ENCODE data around the gene JAZF1. TPM values are rescaled to one million over a fixed set of nuclear protein-coding genes. Genes with fewer than 3 reads are reported as not detected.

Gene JAZF1
- total RNA-seq, 2 donors from 2014 or later = 9.3 to 37.4 TPM

DNA sequence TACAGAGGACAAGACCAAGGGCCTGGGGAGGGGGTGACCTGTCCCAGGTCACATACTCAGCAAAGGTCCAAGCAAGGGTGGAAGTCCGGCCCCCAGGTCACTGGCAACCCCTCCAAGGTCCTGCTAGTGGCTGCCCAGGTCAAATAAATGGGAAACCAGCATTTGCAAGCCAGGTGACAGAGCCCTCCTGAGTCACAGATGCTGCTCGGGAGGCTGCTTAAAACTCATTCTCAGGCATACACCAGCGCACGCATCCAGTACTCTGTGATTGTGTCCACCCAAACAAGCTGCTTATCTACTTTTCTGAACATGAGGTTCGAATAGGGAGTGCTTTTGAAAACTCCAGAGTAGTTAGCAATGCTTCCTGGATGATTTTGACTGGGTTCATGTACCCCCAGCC is 310.0 kb downstream of the JAZF1 start:
- Histone ChIP-seq H3K27ac (no peak overlapping the region), H3K9me3 (no peaks in the 10 kb centered on the region), H3K27me3 (replicated peaks; ENCODE audit: insufficient read depth) (no peaks in the 10 kb centered on the region), H3K4me3 (no peak overlapping the region), H3K36me3 (no peaks in the 10 kb centered on the region), H3K4me1 (replicated peaks) (no peaks in the 10 kb centered on the region)
- no peak for DNase-seq (ENCODE audit: low spot score)
- intact Hi-C loops (cut with DNase I) = no loop called here
- no peak for TF ChIP-seq POLR2A (IDR thresholded peaks at IDR 0.05)
- TF ChIP-seq, protein P1, sequence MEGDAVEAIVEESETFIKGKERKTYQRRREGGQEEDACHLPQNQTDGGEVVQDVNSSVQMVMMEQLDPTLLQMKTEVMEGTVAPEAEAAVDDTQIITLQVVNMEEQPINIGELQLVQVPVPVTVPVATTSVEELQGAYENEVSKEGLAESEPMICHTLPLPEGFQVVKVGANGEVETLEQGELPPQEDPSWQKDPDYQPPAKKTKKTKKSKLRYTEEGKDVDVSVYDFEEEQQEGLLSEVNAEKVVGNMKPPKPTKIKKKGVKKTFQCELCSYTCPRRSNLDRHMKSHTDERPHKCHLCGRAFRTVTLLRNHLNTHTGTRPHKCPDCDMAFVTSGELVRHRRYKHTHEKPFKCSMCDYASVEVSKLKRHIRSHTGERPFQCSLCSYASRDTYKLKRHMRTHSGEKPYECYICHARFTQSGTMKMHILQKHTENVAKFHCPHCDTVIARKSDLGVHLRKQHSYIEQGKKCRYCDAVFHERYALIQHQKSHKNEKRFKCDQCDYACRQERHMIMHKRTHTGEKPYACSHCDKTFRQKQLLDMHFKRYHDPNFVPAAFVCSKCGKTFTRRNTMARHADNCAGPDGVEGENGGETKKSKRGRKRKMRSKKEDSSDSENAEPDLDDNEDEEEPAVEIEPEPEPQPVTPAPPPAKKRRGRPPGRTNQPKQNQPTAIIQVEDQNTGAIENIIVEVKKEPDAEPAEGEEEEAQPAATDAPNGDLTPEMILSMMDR (IDR thresholded peaks at IDR 0.05) = no peak
- no peak for TF ChIP-seq POLR2AphosphoS5 (IDR thresholded peaks at IDR 0.05)
- 92% methylated on average over 5 of the region's 5 CpGs for WGBS

GRCh38 chr7:27869056-27869455 is 311.5 kb downstream of the JAZF1 start:
- TF ChIP-seq POLR2AphosphoS5 (IDR thresholded peaks at IDR 0.05) (no peak), POLR2A (IDR thresholded peaks at IDR 0.05) (no peak)
- TF ChIP-seq, protein P1 (IDR thresholded peaks at IDR 0.05) = no peak
- WGBS = 81% methylated on average over 7 of the region's 7 CpGs
- intact Hi-C loops (cut with DNase I) = no loop called here

GRCh38 chr7:27868131-27868550 is 312.5 kb downstream of the JAZF1 start:
- Histone ChIP-seq H3K36me3 (no peaks in the 10 kb centered on the region), H3K4me1 (replicated peaks) (no peaks in the 10 kb centered on the region), H3K9me3 (no peaks in the 10 kb centered on the region), H3K27me3 (replicated peaks; ENCODE audit: insufficient read depth) (no peaks in the 10 kb centered on the region), H3K4me3 (no peak overlapping the region), H3K27ac (no peak overlapping the region)
- no peak for TF ChIP-seq POLR2AphosphoS5 (IDR thresholded peaks at IDR 0.05)
- TF ChIP-seq, protein P1 (IDR thresholded peaks at IDR 0.05) = no peak
- TF ChIP-seq POLR2A (IDR thresholded peaks at IDR 0.05) = no peak
- 91% methylated on average over 15 of the region's 15 CpGs for WGBS
- no peak for DNase-seq (ENCODE audit: low spot score)
- intact Hi-C loops (cut with DNase I) = no loop called here

More at GRCh38 chr7:27869056-27869455, 311.5 kb downstream of the JAZF1 start:
- Histone ChIP-seq H3K4me1 (replicated peaks) (no peaks in the 10 kb centered on the region), H3K27me3 (replicated peaks; ENCODE audit: insufficient read depth) (no peaks in the 10 kb centered on the region), H3K27ac (no peak overlapping the region), H3K36me3 (no peaks in the 10 kb centered on the region), H3K9me3 (no peaks in the 10 kb centered on the region), H3K4me3 (no peak overlapping the region)
- DNase-seq (ENCODE audit: low spot score) = no peak

DNA sequence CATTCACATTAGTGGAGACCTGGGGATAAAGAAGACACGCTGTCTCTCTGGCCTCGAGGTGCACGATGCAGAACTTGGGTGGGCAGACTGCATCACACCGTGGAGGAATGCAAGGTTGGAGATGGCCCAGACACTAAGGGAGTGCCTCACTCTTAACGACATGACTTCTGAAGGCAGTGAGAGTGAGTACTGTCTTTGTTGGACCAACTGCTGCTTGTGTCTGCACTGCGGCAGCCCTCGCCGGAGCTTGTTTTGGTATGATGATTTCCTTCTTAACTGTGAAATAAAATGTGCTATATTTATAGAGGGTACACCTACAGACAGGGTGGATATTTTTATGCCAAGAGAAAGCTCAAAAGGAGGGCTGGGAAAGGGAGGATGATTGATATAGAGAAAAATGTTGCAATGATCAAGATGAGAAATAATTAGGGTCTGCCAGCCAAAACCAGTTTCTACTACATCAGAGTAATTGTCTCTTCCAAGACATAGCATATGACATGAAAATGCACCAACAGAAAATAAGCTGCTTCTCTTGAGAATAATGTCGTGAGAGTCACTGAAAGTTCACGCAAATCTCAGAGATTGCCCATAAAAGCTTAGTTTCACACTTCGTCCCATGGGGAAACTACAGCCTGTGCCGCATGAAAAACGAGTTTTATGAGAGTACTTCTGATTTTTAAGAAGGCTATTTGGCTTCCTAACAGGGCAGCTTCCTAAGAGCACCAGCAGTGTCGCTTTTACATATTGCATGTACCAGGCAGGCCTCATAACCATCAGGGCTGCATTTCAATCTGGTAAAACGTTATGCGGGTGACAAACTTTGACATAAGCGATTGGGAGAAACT is 313.5 kb downstream of the JAZF1 start:
- TF ChIP-seq POLR2AphosphoS5 (IDR thresholded peaks at IDR 0.05) = no peak
- no peak for TF ChIP-seq POLR2A (IDR thresholded peaks at IDR 0.05)
- TF ChIP-seq, protein P1 (IDR thresholded peaks at IDR 0.05) = no peak

DNA sequence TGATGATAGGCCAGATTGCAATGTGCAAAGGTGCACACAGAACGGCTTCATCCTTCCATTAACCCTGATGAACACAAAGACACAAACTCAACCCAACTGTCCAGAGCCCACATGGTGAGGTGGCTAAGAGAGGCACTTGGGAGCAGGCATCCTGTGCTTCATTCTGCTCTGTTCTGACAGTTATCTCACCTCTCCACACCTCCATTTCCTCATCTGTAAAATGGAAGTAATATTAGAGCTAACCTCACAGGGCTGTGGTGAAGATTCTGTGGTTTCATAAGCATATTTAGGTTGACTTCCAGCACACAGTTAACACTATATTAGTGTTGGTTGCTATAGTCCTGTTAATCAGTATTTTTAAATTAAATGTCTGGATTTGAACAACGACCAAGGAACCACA is 314.3 kb downstream of the JAZF1 start:
- no peak overlapping the region for H3K27ac ChIP-seq
- no peaks in the 10 kb centered on the region for H3K27me3 ChIP-seq (replicated peaks; ENCODE audit: insufficient read depth)
- no peaks in the 10 kb centered on the region for H3K9me3 ChIP-seq
- no peak for DNase-seq (ENCODE audit: low spot score)
- 68% methylated on average over 2 of the region's 2 CpGs for WGBS
- no peak overlapping the region for H3K4me3 ChIP-seq
- intact Hi-C loops (cut with DNase I) = no loop called here
- H3K4me1 ChIP-seq (replicated peaks) = no peaks in the 10 kb centered on the region
- H3K36me3 ChIP-seq = no peaks in the 10 kb centered on the region
- TF ChIP-seq POLR2AphosphoS5 (IDR thresholded peaks at IDR 0.05) (no peak), POLR2A (IDR thresholded peaks at IDR 0.05) (no peak)
- TF ChIP-seq, protein P1 (IDR thresholded peaks at IDR 0.05) = no peak

More for the DNA sequence above, 313.5 kb downstream of the JAZF1 start:
- no peaks in the 10 kb centered on the region for H3K36me3 ChIP-seq
- no peak overlapping the region for H3K4me3 ChIP-seq
- H3K4me1 ChIP-seq (replicated peaks) = no peaks in the 10 kb centered on the region
- no peaks in the 10 kb centered on the region for H3K9me3 ChIP-seq
- no peaks in the 10 kb centered on the region for H3K27me3 ChIP-seq (replicated peaks; ENCODE audit: insufficient read depth)
- no peak overlapping the region for H3K27ac ChIP-seq
- DNase-seq (ENCODE audit: low spot score) = no peak
- WGBS = 50% methylated on average over 17 of the region's 17 CpGs
- intact Hi-C loops (cut with DNase I) = no loop called here

Data from prostate gland (tissue), 2 donors.